Tibial artery (tissue), 4 donors: ENCODE results near the gene FAM193A.

ENCODE experiments used
- DNase-seq, 2 donors: peaks; one replicate each; pipeline ENCODE4 v3.0.0-alpha.2; 2019
- H3K27ac ChIP-seq, 2 donors: fragments of 200-600 bp; sonication (generic) in 1 of 2; 1 replicate in 1 of 2; 2 replicates in 1 of 2; pipeline ENCODE4 v1.5.1; 2018 to 2019; ENCODE audit warnings: mild to moderate bottlenecking in 1 of 2
- H3K27me3 ChIP-seq, 2 donors: fragments of 200-600 bp; sonication (generic) in 1 of 2; one replicate each; pipeline versions ENCODE4 v1.5.1 to v1.6.0; 2016 to 2019
- H3K36me3 ChIP-seq, 3 donors: fragments of 200-600 bp; sonication (generic) in 2 of 3; one replicate each; pipeline ENCODE4 v1.5.1; 2016 to 2019; ENCODE audit warnings: mild to moderate bottlenecking in 2 of 3
- H3K4me1 ChIP-seq, 4 donors: fragments of 200-600 bp; sonication (generic) in 2 of 4; 1 replicate in 3 of 4; 2 replicates in 1 of 4; pipeline ENCODE4 v1.5.1; 2016 to 2019
- H3K4me3 ChIP-seq, 2 donors: fragments of 200-600 bp; sonication (generic) in 1 of 2; 1 replicate in 1 of 2; 2 replicates in 1 of 2; pipeline ENCODE4 v1.5.1; 2018 to 2019; ENCODE audit warnings: mild to moderate bottlenecking in 2 of 2
- H3K9me3 ChIP-seq, 3 donors: fragments of 200-600 bp; sonication (generic) in 1 of 3; one replicate each; pipeline ENCODE4 v1.5.1; 2016 to 2019
- CTCF ChIP-seq, 2 experiments: fragments of 200-600 bp in 1 of 2; fragments of 450-650 bp in 1 of 2; IDR thresholded peaks; one replicate each; pipeline ENCODE4 v1.5.1; 2017 to 2019; ENCODE audit warnings: antibody characterized with exemption in 2 of 2, mild to moderate bottlenecking in 1 of 2, moderate library complexity in 1 of 2
- intact Hi-C: fragments of 100-400 bp; cut with DNase I; formaldehyde crosslinking; loops from one replicate; pipeline ENCODE4 v1.15.0; 2023; ENCODE audit warnings: low total_unique reads

The FAM193A gene

GRCh38 chr4:2492970-2493369 is 43.5 kb upstream of the FAM193A start:
- Histone ChIP-seq H3K27ac (no peak overlapping the region), H3K4me1 (peaks cover 0 to 29% (median 14%) of the 10 kb centered on the region in 4 donors), H3K4me3 (no peak overlapping the region), H3K36me3 (peaks cover 49 to 72% (median 64%) of the 10 kb centered on the region in 3 donors), H3K9me3 (peaks cover 0 to 5% (median 0%) of the 10 kb centered on the region in 3 donors), H3K27me3 (no peaks in the 10 kb centered on the region)
- no peak for DNase-seq
- TF ChIP-seq CTCF (IDR thresholded peaks at IDR 0.05) = no peak
- intact Hi-C loops = loop anchor here (5.0 kb wide), 1 partner anchor 701 kb away; the partner anchor contains the start of gene FGFR3

GRCh38 chr4:2494992-2495391 is 41.5 kb upstream of the FAM193A start:
- Histone ChIP-seq H3K4me3 (no peak overlapping the region), H3K27ac (peak overlapping the region in 1 of 2 donors; percentile 38), H3K36me3 (peaks cover 56 to 85% (median 76%) of the 10 kb centered on the region in 3 donors), H3K9me3 (peaks cover 0 to 5% (median 0%) of the 10 kb centered on the region in 3 donors), H3K4me1 (peaks cover 0 to 27% (median 8%) of the 10 kb centered on the region in 4 donors), H3K27me3 (no peaks in the 10 kb centered on the region)
- intact Hi-C loops = loop anchor here (5.0 kb wide), 1 partner anchor 703 kb away; the partner anchor contains the start of gene FGFR3
- no peak for TF ChIP-seq CTCF (IDR thresholded peaks at IDR 0.05)
- DNase-seq = no peak

- H3K27ac ChIP-seq = no peak overlapping the region
- H3K4me1 ChIP-seq = peaks cover 0 to 29% (median 8%) of the 10 kb centered on the region in 4 donors
- TF ChIP-seq CTCF (IDR thresholded peaks at IDR 0.05) = no peak
- DNase-seq = no peak
- H3K36me3 ChIP-seq = peaks cover 50 to 87% (median 82%) of the 10 kb centered on the region in 3 donors
- intact Hi-C loops = no loop called here
- H3K27me3 ChIP-seq = no peaks in the 10 kb centered on the region
- H3K4me3 ChIP-seq = no peak overlapping the region
- H3K9me3 ChIP-seq = peaks cover 0 to 5% (median 0%) of the 10 kb centered on the region in 3 donors
Observed at GRCh38 chr4:2497324-2497723, 39.1 kb upstream of the FAM193A start.

- Histone ChIP-seq H3K36me3 (peaks cover 44 to 85% (median 76%) of the 10 kb centered on the region in 3 donors), H3K4me1 (peaks cover 0 to 29% (median 8%) of the 10 kb centered on the region in 4 donors), H3K27ac (no peak overlapping the region), H3K27me3 (no peaks in the 10 kb centered on the region), H3K4me3 (no peak overlapping the region), H3K9me3 (peaks cover 0 to 5% (median 0%) of the 10 kb centered on the region in 3 donors)
- intact Hi-C loops = no loop called here
- DNase-seq = peak in 1 of 2 donors; percentile 37
- TF ChIP-seq CTCF (IDR thresholded peaks at IDR 0.05) = no peak
Observed at GRCh38 chr4:2497931-2498330, 38.5 kb upstream of the FAM193A start.

GRCh38 chr4:2500547-2500946 is 35.9 kb upstream of the FAM193A start:
- H3K27me3 ChIP-seq = no peaks in the 10 kb centered on the region
- H3K4me3 ChIP-seq = no peak overlapping the region
- no peaks in the 10 kb centered on the region for H3K9me3 ChIP-seq
- intact Hi-C loops = no loop called here
- peaks cover 30 to 85% (median 64%) of the 10 kb centered on the region in 3 donors for H3K36me3 ChIP-seq
- H3K4me1 ChIP-seq = peaks cover 0 to 12% (median 1%) of the 10 kb centered on the region in 4 donors
- DNase-seq = no peak
- TF ChIP-seq CTCF (IDR thresholded peaks at IDR 0.05) = no peak
- H3K27ac ChIP-seq = no peak overlapping the region
